ENCODE measurements around the gene LACTBL1.
"Not testable (repeated sequence)": the region's sequence is repeated elsewhere in the genome, so short reads cannot be mapped to it uniquely, and the experiment has no call there.

LACTBL1 gene

DNA sequence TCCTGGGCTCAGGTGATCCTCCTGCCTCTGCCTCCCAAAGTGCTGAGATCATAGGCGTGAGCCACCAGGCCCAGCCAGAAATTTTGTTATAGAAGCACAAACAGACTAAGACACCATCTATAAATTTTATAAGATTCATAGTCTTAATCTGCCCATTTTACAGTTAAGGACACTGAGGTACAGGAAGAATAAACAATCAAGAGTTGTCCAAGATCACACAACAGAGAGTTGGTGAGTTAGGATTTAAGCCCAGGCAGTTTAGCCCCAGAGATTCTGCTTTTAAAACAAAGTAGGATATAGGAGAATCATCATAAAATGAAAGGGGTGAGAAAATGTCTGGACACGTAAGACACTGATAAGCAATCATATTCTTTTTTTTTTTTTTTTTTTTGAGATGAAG is 36.2 kb upstream of the LACTBL1 start:
- Histone ChIP-seq H3K27ac (no peak overlapping the region), H3K9me3 (ENCODE audit: low read depth, low read length) (no peaks in the 10 kb centered on the region), H3K36me3 (ENCODE audit: insufficient read depth, low read length) (no peaks in the 10 kb centered on the region), H3K4me3 (no peak overlapping the region), H3K9ac (ENCODE audit: insufficient read length) (no peak overlapping the region)
- TF ChIP-seq EZH2 (IDR thresholded peaks at IDR 0.05) (no peak), FOXP2 (optimal IDR thresholded peaks at IDR 0.05; ENCODE audit: control extremely low read depth, extremely low read length, insufficient read depth) (no peak), POLR2AphosphoS5 (IDR thresholded peaks at IDR 0.05; ENCODE audit: borderline replicate concordance, low read depth, low read length) (no peak)
- no peak for DNase-seq (ENCODE audit: low read depth, low spot score)

DNA sequence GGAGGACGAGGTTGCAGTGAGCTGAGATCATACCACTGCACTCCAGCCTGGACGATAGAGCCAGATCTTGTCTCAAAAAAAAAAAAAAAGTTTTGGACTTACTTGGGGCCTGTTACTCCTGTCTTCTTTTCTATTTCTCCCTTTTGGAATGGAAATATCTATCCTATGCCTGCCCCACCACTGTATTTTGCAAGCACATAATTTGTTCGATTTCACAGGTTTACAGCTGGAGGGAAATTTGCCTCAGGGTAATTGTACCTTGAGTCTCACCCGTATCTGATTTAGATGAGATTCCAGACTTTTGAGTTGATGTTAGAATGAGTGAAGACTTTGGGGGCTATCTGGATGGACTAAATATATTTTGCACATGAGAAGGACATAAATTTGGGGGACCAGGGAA is 34.4 kb upstream of the LACTBL1 start:
- Histone ChIP-seq H3K9ac (ENCODE audit: insufficient read length) (no peak overlapping the region), H3K9me3 (ENCODE audit: low read depth, low read length) (no peaks in the 10 kb centered on the region), H3K4me3 (no peak overlapping the region), H3K27ac (no peak overlapping the region), H3K36me3 (ENCODE audit: insufficient read depth, low read length) (no peaks in the 10 kb centered on the region)
- TF ChIP-seq POLR2AphosphoS5 (IDR thresholded peaks at IDR 0.05; ENCODE audit: borderline replicate concordance, low read depth, low read length) (no peak), FOXP2 (optimal IDR thresholded peaks at IDR 0.05; ENCODE audit: control extremely low read depth, extremely low read length, insufficient read depth) (no peak), EZH2 (IDR thresholded peaks at IDR 0.05) (no peak)
- no peak for DNase-seq (ENCODE audit: low read depth, low spot score)

DNA sequence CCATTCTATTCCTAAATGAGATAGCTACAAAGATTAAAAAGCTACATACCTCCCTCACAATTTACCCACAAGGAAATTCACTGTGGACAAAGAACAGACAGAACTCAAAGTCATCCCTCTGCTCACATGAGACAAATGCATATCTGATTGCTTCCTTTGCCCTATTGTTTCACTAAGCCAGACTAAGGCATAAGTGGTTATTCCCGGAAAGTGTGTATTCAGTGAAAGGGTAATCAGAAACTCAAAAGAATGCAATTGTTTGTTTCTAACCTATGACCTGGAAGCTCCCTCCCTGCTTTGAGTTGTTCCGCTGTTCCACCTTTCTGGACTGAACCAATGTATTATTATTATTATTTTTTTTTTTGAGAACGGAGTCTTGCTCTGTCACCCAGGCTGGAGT is 32.1 kb upstream of the LACTBL1 start:
- H3K9me3 ChIP-seq (ENCODE audit: low read depth, low read length); H3K9ac ChIP-seq (ENCODE audit: insufficient read length); H3K36me3 ChIP-seq (ENCODE audit: insufficient read depth, low read length); H3K4me3 ChIP-seq; DNase-seq (ENCODE audit: low read depth, low spot score); H3K27ac ChIP-seq: not testable (repeated sequence)

GRCh38 chr1:23004112-23004511 is 31.4 kb upstream of the LACTBL1 start:
- Histone ChIP-seq H3K9ac (ENCODE audit: insufficient read length) (no peak overlapping the region), H3K36me3 (ENCODE audit: insufficient read depth, low read length) (no peaks in the 10 kb centered on the region), H3K9me3 (ENCODE audit: low read depth, low read length) (no peaks in the 10 kb centered on the region), H3K27ac (no peak overlapping the region), H3K4me3 (no peak overlapping the region)
- DNase-seq (ENCODE audit: low read depth, low spot score) = no peak
- TF ChIP-seq FOXP2 (optimal IDR thresholded peaks at IDR 0.05; ENCODE audit: control extremely low read depth, extremely low read length, insufficient read depth) = no peak
- no peak for TF ChIP-seq EZH2 (IDR thresholded peaks at IDR 0.05)
- TF ChIP-seq POLR2AphosphoS5 (IDR thresholded peaks at IDR 0.05; ENCODE audit: borderline replicate concordance, low read depth, low read length) = no peak

DNA sequence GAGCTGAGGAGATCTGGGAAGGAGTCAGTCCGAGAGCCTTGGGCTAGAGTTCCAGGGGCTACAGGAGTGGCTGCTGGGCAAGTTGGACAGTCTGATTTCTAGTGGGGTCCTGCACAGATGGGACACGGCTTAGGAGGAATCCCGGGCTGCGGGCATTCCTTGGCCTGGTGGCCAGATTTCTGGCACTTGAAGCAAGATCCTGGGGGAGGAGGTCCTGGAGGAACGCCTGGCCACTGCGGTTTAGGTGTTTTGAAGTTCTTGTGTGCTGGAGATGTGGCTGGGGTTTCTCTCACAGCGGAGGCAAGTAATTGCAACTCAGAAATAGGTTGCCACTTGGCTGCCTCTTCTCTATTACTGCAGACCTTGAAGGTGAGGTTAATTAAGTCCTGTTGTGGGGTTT is 29.6 kb upstream of the LACTBL1 start:
- not testable (repeated sequence) for DNase-seq (ENCODE audit: low read depth, low spot score); H3K9ac ChIP-seq (ENCODE audit: insufficient read length); H3K9me3 ChIP-seq (ENCODE audit: low read depth, low read length); H3K36me3 ChIP-seq (ENCODE audit: insufficient read depth, low read length); H3K4me3 ChIP-seq; H3K27ac ChIP-seq

DNA sequence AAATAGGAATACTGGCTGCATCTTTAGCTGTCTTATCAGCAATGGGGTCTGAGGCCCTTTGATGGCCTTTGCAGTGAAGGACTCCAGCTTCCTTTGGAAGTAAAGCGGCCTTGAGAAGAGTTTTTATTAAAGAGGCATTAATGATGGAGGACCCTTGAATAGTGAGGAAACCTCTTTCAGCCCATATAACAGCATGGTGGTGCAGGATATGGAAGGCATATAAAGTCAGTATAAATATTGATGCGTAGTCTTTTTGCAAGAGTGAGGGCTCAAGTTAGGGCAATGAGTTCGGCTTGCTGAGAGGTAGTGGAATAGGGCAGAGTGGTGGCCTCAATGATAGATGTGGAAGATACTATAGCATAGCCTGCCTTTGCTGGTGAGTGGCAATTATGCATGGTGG is 27.5 kb upstream of the LACTBL1 start:
- not testable (repeated sequence) for H3K9me3 ChIP-seq (ENCODE audit: low read depth, low read length); H3K36me3 ChIP-seq (ENCODE audit: insufficient read depth, low read length); DNase-seq (ENCODE audit: low read depth, low spot score); H3K27ac ChIP-seq; H3K4me3 ChIP-seq; H3K9ac ChIP-seq (ENCODE audit: insufficient read length)

- H3K27ac ChIP-seq; H3K9me3 ChIP-seq (ENCODE audit: low read depth, low read length); H3K9ac ChIP-seq (ENCODE audit: insufficient read length); H3K36me3 ChIP-seq (ENCODE audit: insufficient read depth, low read length); DNase-seq (ENCODE audit: low read depth, low spot score); H3K4me3 ChIP-seq: not testable (repeated sequence)
Measured at GRCh38 chr1:22997528-22997927, 24.9 kb upstream of the LACTBL1 start.

DNA sequence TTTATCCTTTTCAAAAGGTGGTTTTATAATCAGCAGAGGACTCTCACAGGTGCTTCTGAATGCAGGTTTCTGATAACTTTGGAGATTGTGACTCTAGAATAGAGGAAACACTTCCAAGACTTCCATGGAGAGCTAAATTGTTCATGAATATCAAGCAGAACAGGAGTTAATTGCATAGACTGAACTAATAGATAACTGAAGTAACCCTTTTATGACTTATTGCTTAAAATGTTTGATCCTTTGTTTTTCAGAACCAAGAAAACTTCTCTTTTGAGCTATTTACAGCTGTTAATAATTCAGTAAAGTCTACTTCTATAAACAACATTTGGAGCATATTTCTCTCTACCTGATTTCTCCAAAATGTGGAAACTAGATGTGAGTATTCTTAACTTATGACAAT is 23.1 kb upstream of the LACTBL1 start:
- no peaks in the 10 kb centered on the region for H3K36me3 ChIP-seq (ENCODE audit: insufficient read depth, low read length)
- H3K9me3 ChIP-seq (ENCODE audit: low read depth, low read length) = no peaks in the 10 kb centered on the region; the same call in 1 of the 2 replicates
- no peak for TF ChIP-seq FOXP2 (optimal IDR thresholded peaks at IDR 0.05; ENCODE audit: control extremely low read depth, extremely low read length, insufficient read depth)
- TF ChIP-seq POLR2AphosphoS5 (IDR thresholded peaks at IDR 0.05; ENCODE audit: borderline replicate concordance, low read depth, low read length) = no peak
- no peak for TF ChIP-seq EZH2 (IDR thresholded peaks at IDR 0.05)
- DNase-seq (ENCODE audit: low read depth, low spot score) = no peak
- H3K4me3 ChIP-seq = no peak overlapping the region
- H3K27ac ChIP-seq = no peak overlapping the region
- no peak overlapping the region for H3K9ac ChIP-seq (ENCODE audit: insufficient read length)

- not testable (repeated sequence) for H3K9ac ChIP-seq (ENCODE audit: insufficient read length); H3K4me3 ChIP-seq; H3K27ac ChIP-seq; DNase-seq (ENCODE audit: low read depth, low spot score); H3K36me3 ChIP-seq (ENCODE audit: insufficient read depth, low read length); H3K9me3 ChIP-seq (ENCODE audit: low read depth, low read length)
Measured at GRCh38 chr1:22993220-22993795, 20.6 kb upstream of the LACTBL1 start.

DNA sequence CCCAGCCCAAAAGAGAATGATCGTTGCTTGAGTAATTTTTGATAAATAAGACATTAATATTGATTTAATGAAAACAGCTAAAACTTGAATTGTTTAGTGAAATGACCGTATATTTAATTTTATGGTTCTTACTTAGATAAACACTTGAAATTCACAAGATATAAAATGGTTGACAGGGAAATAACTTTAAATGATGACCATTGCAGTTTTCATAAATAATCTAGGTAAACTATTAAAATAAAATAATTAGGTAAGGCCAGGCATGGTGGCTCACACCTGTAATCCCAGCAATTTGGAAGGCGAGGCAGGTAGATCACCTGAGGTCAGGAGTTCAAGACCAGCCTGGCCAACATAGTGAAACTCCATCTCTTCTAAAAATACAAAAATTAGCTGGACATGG is 19.7 kb upstream of the LACTBL1 start:
- not testable (repeated sequence) for H3K27ac ChIP-seq; H3K9me3 ChIP-seq (ENCODE audit: low read depth, low read length); H3K36me3 ChIP-seq (ENCODE audit: insufficient read depth, low read length); H3K4me3 ChIP-seq; H3K9ac ChIP-seq (ENCODE audit: insufficient read length); DNase-seq (ENCODE audit: low read depth, low spot score)
